Inflammatory macrophage treated with lipopolysaccharide for 1 hour (primary cell): Measurements from ENCODE around the gene DZIP1.
A peak's percentile ranks its signal among the peaks of the same experiment; 100 is the strongest.

Experiments
- DNase-seq, 2 donors: peaks; one replicate each; pipeline ENCODE4 v3.0.0-alpha.2; 2020 to 2022

Gene DZIP1

DNA sequence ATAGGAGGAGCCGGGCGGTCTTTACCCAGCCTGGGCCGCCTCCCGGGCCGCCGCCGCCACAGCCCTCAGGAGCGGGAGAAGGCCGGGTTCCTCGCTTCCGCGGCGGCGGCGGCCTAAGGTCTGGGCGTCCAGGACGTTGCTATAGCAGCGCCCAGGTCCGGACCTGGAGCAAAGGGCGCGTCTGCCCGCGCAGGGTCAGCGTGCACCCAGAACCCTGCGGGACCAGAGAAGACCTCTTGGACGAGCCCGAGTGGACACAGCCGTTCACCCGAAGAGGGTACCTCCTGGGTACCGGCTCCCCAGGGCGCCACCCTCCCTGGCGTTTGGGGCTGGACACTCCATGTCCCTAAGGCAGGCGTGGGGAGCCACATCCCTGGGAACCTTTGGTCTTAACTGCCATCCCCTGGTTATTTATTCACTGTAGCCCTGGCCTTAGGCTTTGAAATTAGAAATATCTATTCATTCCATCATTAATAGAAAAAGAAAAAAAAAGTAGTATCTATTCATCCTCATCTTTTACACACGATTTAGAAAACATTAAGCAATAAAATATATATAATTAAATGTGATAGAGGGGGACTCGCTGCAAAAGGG, 2.4 kb downstream of the DZIP1 start:
- no peak for DNase-seq

DNA sequence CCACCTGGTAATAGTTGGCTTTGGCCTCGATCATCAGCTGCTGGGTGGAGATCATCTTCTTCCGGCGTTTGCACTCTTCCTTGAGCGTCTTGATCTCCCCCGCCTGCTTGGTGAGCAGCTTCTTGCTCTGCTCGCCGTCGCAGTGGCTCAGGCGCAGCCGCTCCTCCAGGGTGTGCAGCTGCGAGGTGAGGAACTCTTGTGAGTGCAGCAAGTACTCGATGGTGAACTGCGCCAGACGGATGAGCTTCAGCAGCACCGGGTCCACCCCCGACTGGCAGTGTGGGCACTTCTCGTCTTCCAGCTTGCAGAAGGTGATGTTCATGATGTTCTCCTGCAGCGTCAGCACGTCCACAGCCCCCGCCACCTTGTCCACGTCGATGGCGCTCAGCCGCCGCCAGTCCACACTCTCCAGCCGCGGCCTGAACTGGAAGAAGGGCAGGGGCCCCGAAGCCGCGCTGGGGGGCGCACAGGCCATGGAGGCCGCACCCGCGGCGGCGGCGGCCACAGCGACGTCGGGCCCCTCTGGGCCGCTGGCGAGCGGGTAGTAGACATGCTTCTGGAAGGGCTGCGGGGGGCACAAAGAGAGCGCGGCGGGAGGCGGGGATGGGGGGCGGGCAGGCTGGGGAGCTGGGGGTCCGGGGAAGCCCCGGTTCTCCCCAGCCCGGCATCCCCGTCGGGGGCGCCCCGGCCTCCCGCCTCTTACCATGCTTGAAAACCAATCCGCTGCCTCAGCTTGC, 3.0 kb downstream of the DZIP1 start:
- no peak for DNase-seq

DNA sequence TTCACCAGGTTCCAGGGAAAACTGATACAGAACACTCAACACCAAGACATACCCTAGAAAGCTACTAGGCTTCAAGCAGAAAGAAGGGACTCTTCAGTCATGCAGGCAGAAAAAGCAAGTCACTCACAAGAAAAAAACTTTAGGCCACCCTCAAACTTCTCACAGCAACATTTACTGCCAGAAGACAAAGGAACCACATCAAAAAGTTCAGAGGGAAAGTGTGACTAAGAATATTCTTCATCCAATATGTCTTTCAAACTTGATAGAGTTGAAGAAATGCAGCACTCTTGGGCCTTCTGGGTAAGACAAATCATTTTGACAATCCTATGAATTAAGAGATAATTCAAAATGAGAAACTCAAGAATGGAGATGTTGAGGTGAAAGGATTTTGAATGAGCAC, 7.7 kb downstream of the DZIP1 start:
- DNase-seq, result no peak

DNA sequence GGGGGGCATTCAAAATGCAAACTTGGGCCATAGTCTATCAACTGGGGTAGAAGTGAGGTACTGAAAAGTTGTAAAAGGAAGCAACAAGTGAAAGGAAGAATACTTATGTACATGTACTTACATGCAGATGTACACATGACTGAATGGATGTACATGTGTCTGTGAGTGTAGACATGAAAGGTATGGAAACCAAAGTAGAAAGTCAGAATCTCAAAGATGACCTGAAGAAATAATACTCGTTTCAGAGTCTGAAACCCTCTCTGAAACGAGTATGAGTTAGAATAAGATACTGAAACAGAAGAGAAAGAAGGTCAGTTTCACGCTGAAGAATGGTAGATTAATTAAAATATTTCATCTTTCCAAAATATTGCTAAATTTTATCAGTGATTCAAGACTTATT, 13.9 kb downstream of the DZIP1 start:
- DNase-seq, result no peak

DNA sequence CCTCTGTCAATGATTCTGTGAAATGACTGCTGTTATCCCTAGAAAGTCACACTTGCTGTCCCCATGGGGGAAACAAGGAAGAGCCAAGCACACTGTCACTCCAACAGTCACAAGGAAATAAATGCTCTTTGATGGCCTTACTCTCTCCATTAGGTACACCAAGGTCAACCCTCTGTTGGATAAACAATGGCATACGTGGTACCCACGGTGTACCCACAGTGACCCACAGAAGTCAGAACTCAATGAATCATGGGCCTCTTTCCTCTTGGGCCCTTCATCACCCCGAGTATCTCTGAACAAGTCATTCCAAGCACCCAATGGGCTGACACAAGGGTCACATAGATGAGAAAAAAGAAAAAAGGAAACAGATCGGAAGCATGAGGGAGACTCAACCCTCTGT, 15.4 kb downstream of the DZIP1 start:
- no peak for DNase-seq

DNA sequence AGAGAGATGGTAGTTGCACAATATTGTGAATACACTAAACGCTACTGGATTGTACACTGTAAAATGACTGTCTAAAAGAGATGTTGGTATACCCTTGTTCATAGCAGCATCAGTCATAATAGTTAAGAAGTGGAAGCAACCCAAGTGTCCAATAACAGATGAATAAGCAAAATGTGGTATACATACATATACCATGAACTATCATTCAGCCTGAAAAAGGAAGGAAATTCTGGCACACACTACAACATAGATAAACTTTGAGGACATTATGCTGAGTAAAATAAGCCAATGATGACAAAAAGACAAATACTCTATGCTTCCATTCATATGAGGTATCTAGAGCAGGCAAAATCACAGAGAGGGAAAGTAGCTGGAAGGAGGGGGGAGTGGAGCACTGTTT, 16.0 kb downstream of the DZIP1 start:
- DNase-seq, result no peak

DNA sequence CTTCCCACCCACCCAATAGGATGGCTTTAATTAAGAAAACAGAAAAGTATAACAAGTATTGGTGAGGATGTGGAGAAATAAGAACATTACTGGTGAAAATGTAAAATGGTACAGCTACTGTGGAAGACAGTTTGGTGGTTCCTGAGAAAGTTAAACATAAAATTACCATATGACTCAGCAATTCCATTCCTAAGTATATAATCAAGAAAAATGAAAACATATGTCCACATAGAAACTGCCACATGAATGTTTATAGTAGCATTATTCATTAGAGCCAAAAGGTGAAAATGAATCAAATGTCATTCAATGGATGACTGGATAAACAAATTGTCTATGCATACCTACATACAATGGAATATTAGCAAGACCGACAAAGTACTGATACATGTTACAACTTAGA, 16.9 kb downstream of the DZIP1 start:
- no peak for DNase-seq

DNA sequence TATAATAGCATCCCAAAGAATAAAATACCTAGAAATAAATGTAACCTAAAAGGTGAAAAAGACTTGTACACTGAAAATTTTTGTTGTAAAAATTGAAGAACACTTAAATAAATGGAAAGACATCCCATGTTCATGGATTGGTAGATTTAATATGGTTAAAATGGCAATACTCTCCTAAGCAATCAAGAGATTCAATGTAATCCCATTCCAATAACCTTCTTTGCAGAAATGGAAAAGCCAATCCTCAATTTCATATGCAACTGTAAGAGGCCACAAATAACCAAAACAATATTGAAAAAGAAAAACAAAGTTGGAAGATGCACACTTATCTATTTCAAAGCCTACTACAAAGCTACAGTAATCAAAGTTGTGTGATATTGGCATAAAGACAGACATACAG, 17.7 kb downstream of the DZIP1 start:
- no peak for DNase-seq

DNA sequence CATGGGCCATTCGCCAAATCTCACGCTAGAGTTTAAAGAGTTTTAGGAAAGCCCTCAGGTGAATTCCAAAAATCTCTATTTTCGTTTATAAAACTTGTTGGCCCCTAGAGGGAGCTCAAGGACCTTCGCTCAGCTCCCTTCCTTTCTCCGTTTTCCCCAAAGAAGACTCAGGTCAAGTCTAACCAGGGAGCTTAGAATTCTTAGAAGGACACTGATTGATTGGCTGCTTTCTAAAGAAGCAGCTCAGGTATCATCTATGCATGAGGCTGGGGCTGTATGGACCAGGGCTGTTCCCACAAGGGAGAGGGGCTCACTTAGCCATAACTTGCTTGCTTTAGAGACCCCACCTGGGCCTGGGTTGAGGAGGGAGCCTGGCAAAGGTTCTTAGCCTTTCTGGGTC, 20.5 kb downstream of the DZIP1 start:
- peak; percentile 40 to 60 for DNase-seq

DNA sequence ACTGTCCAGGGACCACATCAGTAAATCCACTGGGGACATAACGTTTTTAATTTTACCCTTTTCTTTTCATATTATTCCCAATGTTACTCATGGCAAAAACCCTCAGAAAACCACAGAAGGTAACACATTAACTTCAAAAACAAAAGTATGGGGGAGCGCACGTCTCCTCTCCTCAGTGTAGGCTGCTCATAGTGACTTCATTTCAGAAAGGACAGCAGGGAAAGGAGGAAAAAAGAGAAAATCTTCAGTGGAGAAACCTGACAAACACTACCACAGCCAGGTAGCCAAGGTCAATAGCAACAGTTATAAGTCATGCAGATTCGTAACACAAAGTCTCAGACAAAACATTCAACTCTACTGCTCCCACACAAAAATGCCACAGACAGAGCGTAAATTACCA, 21.4 kb downstream of the DZIP1 start:
- no peak for DNase-seq

DNA sequence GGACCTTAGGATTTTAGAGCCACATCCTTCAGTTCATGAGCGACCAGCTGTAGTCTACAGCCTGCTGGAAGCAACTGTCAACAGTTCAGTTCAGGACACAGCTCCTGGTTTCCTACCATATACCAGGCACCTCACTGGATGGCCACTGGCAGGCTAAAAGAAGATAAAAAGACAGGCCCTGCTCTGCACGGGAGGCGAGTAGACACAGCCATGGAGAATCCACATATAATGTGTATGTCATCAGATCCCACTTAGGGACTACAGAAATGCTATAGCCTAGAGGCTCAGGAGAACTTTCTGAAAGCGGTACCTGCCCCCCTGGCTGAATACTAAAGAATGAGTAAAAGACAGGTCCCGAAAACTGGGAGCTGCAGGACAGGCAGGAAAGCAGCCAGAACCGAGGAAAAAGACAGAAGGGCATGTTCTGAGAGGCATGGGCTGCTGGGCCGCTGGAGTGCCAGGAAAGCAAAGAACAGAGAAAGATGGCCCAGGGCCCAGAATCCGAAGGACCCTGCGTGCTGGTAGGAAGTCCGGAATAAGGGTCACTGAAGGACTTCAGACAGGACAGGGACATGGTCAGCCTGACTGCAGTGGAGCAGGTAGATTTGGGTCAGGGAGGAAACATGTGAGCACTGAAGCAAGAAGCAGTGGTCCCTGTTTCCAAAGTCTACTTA, 23.5 kb downstream of the DZIP1 start:
- no peak for DNase-seq

DNA sequence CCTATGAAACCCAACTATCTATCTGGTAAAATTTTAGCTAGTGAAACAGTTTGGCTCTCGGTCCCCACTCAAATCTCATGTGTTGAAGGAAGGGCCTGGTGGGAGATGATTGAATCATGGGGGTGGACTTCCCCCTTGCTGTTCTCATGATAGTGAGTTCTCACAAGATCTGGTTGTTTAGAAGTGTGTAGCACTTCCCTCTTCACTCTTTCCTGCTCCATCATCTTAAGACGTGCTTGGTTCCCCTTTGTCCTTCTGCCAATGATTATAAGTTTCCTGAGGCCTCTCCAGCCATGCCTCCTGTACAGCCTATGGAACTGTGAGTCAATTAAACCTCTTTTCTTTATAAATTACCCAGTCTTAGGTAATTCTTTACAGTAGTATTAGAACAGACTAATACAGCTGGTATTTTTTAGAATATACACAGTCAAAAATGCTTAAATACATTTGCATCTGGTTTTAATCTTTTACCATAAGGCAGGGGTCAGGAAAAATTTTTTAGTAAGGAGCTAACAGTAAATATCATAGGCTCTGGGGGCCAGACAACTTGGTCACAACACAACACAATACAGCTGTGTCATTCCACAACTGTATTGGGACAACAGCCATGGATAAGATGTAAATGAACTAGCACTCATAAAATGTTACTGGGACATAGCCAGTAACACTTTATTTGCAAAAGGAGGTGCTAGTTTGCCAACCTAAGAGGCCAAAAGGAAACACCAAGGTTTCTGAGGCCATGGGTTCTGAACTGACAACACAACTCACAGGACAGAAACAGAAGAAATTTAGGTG, 24.3 kb downstream of the DZIP1 start:
- DNase-seq, result peak in 1 of 2 donors; percentile 4

DNA sequence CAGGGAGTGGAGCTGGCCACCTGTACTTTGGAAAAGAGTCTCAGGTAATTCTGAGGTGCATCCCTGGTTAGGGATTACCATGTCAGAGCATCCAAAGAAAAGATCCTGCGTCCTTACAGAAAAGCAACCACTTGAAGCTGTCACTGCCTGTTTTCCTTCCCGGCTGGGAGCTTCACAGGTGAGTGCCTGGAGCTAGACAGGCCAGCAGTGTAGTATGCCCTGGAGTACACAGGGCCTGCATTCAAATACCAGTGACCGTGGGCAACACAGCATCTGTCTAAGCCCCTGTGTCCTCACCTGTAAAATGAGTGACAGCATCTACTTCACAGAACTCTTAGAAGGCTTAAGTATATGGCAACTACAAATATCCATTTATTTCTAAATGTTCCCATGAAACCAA, 29.0 kb downstream of the DZIP1 start:
- no peak for DNase-seq

DNA sequence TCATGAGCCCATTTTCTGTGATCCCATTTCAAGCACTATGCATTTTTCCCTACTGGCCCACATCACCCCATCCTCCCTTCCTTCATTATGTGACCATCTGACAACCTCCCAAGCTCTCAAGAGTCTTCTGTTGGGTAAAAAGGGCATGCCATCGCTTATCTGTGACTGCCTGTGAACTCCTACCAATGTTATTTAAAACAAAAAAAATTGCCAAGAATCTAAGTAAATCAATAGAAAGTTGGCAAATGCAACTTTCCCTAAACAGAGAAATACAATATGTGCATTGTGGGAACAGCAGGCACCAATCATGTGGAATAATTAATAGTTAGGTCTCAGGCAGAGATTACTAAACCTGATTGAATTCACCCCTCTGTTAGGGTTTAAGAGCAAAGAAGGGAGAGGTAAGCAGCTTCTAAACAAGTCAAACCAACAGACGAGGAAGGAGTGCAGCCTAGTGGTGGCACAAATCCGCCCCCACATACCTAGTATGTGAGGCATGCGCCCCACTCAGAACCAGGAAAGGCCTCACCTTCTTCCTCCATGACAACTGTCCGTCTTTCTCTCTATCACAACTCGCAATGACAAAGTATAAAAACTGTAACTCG, 29.8 kb downstream of the DZIP1 start:
- no peak for DNase-seq

DNA sequence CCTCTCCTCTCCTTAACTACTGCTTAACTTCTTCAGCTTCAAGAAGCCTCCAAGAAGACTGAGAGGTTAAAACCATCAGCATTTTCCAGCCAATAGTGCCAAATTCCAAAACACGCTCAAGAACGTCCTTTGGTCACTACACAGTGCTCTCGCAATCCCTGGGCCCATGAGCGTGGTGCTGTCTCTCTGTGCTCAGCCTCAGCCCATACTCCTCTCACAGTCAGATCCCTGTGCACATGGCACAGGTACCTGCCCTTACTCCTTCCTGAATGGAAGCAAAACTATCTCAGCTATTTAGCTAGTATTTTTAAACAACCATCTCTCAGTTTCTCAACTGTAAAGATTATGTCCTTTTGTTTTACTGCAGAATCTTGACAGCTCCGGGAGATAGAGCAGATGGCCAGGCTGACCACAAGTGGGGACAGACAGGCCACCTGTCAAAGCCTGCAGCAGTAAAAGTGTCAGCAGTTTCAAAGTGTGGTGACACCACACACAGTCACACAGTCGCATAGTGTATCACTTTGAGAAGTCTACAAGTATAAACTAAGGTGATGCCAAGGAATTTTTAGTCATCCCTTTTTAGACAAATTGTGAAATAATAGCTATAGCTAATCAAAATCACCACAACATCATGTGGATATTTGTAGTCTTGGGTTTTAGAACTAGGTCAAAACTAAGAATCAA, 35.7 kb downstream of the DZIP1 start:
- DNase-seq, result no peak

DNA sequence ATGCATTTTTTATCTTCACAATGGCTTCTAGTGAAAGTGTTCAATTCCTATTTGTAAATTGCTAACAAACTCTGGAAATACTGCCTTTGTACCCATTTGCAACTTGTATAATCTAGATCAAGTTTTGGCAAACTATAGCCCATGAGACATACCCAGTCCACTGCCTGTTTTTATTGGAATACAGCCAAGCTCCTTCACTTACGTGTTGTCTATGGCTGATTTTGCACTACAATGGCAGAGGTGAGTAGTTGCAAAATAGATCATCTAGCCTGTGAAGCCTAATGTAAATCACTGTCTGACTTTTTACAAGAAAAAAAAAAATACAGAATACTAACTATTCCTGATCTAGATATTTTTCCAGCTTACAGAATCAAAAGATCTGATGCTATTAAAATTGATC, 37.1 kb downstream of the DZIP1 start:
- DNase-seq, result no peak

DNA sequence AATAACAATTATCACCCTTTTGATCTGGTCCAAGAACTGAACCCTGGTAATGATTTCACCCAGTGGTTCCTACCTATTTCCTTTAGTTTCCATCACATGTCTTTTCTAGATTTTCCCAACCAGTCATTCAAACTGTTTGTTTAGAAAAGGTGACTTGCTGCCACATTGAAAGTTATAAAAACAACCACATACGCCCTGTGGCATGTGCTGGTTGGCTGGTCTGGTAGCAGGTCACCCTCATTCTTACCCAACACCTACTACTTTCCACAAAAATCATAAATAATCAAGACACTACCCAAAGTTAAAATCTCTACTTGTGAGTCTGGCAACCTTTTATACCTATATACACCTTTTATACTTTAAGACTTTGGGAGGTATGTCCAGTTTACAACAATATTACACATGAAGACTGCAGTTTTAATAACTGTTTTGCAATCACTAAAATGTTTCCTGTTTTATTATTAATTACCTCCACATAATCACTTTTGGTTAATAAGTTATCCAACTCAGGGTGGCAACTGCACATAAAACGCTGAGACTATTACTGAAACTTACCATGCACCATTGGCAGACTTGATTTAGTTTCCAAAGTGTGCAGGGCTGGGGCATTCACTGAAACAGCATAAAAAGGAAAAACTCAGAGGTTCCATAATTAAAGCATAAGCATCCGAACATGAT, 38.9 kb downstream of the DZIP1 start:
- DNase-seq, result no peak

DNA sequence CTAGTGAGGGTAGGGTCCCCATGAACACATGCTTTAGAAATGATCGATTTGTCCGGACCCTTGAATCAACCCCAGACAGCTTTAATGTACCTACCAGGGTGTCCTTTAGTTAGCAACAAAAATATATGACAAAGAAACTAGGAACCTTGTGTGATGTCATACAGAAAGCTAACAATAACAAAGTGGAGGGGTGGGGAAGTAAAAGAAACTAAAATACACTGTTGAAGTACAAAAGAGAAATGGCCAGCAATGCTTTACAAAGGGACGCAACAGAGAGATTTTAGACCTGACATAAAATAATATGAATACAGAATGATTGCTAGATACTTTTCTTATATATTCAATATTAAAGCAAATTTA, 40.0 kb downstream of the DZIP1 start:
- no peak for DNase-seq

DNA sequence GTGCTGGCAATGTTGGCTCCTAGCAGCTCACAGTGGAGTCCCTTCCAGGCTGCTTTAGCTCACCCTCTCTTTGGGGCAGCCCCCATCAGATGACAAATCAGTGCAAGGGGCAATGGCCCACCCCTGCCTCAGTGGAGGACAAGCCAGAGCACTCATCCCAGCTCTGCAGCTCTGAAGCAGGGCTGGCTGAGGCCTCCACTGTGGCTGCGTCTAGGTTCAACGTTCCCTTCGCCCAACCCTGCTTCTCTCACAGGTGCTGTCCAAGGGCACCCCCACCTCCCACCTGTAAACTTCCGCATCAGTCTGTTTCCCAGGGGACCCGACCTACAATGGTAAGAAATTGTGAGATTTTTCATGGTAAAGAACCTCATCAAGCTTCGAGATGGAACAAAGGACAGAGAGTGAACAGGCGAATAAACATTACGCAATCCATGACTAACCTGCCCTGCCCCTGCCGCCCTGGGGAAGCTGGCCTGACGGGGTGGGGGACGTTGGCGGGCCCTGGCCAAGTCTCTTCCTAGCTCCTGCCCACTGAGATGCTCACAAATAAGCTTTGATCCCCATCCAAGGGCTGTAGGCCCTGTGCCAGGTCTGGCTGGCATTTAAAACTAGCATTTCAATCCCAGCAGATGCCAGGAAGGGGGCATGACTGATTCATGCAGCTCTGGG, 40.5 kb downstream of the DZIP1 start:
- DNase-seq, result no peak

DNA sequence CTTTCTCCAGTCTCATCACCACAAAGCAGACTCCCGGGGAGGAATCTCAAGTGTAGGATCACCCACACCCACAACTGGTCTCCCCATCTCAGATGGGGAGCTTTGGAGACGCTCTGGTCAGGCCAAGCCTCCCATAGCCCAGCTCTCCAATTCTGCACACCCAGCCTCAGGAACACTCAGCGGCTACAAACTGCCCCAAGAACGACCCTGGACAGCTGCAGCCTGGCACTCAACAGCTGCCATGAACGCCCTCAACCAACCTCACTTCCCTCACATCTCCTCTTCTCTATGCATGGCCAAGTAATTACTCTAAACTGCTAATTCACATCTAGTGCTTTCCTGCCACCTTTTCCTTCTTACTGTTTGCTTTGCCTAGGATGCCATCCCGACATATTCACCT, 42.6 kb downstream of the DZIP1 start:
- no peak for DNase-seq

DNA sequence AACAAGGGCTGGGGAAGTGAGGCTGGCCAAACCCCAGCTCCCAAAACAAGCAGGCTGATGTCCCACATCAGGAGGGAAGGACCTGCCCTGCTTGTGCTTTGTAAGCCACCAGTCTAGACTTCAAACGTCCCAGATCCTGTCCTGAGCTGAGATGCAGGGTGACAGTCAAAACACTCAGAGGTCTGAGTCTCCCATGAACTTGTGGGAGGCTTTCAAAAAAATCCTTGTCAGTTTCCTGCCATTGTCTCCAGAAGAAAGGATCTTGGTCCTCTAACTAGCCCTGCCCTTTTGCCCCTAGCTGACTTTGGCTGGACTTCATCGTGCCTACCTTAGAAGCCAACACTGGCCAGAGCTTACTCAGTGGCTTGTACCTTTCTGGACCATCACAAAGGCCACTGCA, 43.3 kb downstream of the DZIP1 start:
- DNase-seq, result no peak

DNA sequence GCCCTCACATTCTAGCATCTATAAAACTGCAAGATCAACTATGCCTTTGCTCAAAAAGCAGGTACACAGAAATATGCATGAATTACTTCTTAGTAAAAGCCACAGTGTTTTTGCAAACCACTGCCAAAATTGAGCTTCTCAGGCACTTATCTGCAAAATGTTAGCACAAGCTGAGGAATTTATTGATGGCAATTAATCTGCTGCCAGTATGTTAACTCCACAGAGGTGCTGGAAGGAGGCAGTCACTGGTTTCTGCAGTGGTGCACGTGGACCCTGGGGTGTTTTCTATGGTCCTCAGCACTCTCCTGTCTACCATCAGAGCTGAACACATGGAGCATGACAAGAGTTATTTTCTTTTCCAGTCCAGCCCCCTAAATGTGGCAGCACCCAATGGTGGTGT, 47.8 kb downstream of the DZIP1 start:
- DNase-seq, result no peak
